ENCODE measurements around the gene MAP4K5. TPM values are rescaled to one million over a fixed set of nuclear protein-coding genes. Genes with fewer than 3 reads are reported as not detected.

Gene MAP4K5
- polyA plus RNA-seq, 1 donor (not counting 4 experiments of a cell fraction or from before 2014, with no cell fraction given): 25.8 TPM

GRCh38 chr14:50381008-50381407 is 151.4 kb downstream of the MAP4K5 start:
- Histone ChIP-seq H3K36me3 (ENCODE audit: control insufficient read depth in 2 of 2, extremely low read depth in 1 of 2, insufficient read depth in 2 of 2, low read length in 2 of 2) (peaks cover 2 to 6% of the 10 kb centered on the region in 2 experiments), H2AFZ (ENCODE audit: control insufficient read depth, low read length) (no peak overlapping the region), H3K4me1 (ENCODE audit: control insufficient read depth, extremely low read depth, insufficient read depth, low read length) (no peaks in the 10 kb centered on the region), H4K20me1 (ENCODE audit: control insufficient read depth, extremely low read depth, insufficient read depth, low read length) (no peaks in the 10 kb centered on the region), H3K9me3 (ENCODE audit: control insufficient read depth, low read depth, low read length) (no peaks in the 10 kb centered on the region), H3K27me3 (ENCODE audit: control insufficient read depth, extremely low read depth, insufficient read depth, low read length) (no peaks in the 10 kb centered on the region), H3K79me2 (ENCODE audit: control insufficient read depth, insufficient read depth, low read length) (no peaks in the 10 kb centered on the region), H3K27ac (ENCODE audit: control insufficient read depth, insufficient read depth, low read length) (no peak overlapping the region), H3K9ac (ENCODE audit: control insufficient read depth, extremely low read depth, insufficient read depth, low read length) (no peak overlapping the region), H3K4me2 (ENCODE audit: control insufficient read depth, extremely low read depth, insufficient read depth, low read depth, low read length) (no peak overlapping the region), H3K9me1 (ENCODE audit: control insufficient read depth, extremely low read depth, insufficient read depth, low read length) (no peaks in the 10 kb centered on the region), H3K4me3 (ENCODE audit: control insufficient read depth in 2 of 3, extremely low read depth in 1 of 3, insufficient read depth in 2 of 3, low read depth in 1 of 3, low read length in 3 of 3) (no peak overlapping the region)
- FAIRE-seq (no peak), DNase-seq (ENCODE audit: low read depth, low spot score) (no peak)
- dilution Hi-C loops (cut with MboI; ENCODE audit: extremely low pct_ligation_motif_present, low sequenced_read_pairs): no loop called here
- TF ChIP-seq, protein P1, sequence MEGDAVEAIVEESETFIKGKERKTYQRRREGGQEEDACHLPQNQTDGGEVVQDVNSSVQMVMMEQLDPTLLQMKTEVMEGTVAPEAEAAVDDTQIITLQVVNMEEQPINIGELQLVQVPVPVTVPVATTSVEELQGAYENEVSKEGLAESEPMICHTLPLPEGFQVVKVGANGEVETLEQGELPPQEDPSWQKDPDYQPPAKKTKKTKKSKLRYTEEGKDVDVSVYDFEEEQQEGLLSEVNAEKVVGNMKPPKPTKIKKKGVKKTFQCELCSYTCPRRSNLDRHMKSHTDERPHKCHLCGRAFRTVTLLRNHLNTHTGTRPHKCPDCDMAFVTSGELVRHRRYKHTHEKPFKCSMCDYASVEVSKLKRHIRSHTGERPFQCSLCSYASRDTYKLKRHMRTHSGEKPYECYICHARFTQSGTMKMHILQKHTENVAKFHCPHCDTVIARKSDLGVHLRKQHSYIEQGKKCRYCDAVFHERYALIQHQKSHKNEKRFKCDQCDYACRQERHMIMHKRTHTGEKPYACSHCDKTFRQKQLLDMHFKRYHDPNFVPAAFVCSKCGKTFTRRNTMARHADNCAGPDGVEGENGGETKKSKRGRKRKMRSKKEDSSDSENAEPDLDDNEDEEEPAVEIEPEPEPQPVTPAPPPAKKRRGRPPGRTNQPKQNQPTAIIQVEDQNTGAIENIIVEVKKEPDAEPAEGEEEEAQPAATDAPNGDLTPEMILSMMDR (optimal IDR thresholded peaks at IDR 0.05 in 1 of 3, IDR thresholded peaks at IDR 0.05 in 1 of 3, conservative IDR thresholded peaks at IDR 0.05 in 1 of 3; ENCODE audit: extremely low read depth in 1 of 3, insufficient read depth in 2 of 3, low read length in 3 of 3): no peak
- TF ChIP-seq EZH2 (IDR thresholded peaks at IDR 0.05; ENCODE audit: low read length): no peak

- Histone ChIP-seq H3K27ac (ENCODE audit: control insufficient read depth, insufficient read depth, low read length) (no peak overlapping the region), H3K36me3 (ENCODE audit: control insufficient read depth in 2 of 2, extremely low read depth in 1 of 2, insufficient read depth in 2 of 2, low read length in 2 of 2) (peaks cover 2 to 6% of the 10 kb centered on the region in 2 experiments), H3K79me2 (ENCODE audit: control insufficient read depth, insufficient read depth, low read length) (no peaks in the 10 kb centered on the region), H3K27me3 (ENCODE audit: control insufficient read depth, extremely low read depth, insufficient read depth, low read length) (no peaks in the 10 kb centered on the region), H2AFZ (ENCODE audit: control insufficient read depth, low read length) (no peak overlapping the region), H4K20me1 (ENCODE audit: control insufficient read depth, extremely low read depth, insufficient read depth, low read length) (no peaks in the 10 kb centered on the region), H3K9me3 (ENCODE audit: control insufficient read depth, low read depth, low read length) (no peaks in the 10 kb centered on the region), H3K4me3 (ENCODE audit: control insufficient read depth in 2 of 3, extremely low read depth in 1 of 3, insufficient read depth in 2 of 3, low read depth in 1 of 3, low read length in 3 of 3) (no peak overlapping the region), H3K9me1 (ENCODE audit: control insufficient read depth, extremely low read depth, insufficient read depth, low read length) (no peaks in the 10 kb centered on the region), H3K4me2 (ENCODE audit: control insufficient read depth, extremely low read depth, insufficient read depth, low read depth, low read length) (no peak overlapping the region), H3K4me1 (ENCODE audit: control insufficient read depth, extremely low read depth, insufficient read depth, low read length) (no peaks in the 10 kb centered on the region), H3K9ac (ENCODE audit: control insufficient read depth, extremely low read depth, insufficient read depth, low read length) (no peak overlapping the region)
- TF ChIP-seq EZH2 (IDR thresholded peaks at IDR 0.05; ENCODE audit: low read length): no peak
- TF ChIP-seq, protein P1 (optimal IDR thresholded peaks at IDR 0.05 in 1 of 3, IDR thresholded peaks at IDR 0.05 in 1 of 3, conservative IDR thresholded peaks at IDR 0.05 in 1 of 3; ENCODE audit: extremely low read depth in 1 of 3, insufficient read depth in 2 of 3, low read length in 3 of 3): no peak
- no peak for DNase-seq (ENCODE audit: low read depth, low spot score)
- dilution Hi-C loops (cut with MboI; ENCODE audit: extremely low pct_ligation_motif_present, low sequenced_read_pairs): no loop called here
- no peak for FAIRE-seq
These were observed 151.9 kb downstream of the MAP4K5 start for GRCh38 chr14:50380455-50380854.

All from keratinocyte (primary cell).